ENCODE data around the gene COL19A1. TPM values are rescaled to one million over a fixed set of nuclear protein-coding genes. Genes with fewer than 3 reads are reported as not detected.

The COL19A1 gene
- total RNA-seq, 1 experiment from 2014 or later, result not detected

DNA sequence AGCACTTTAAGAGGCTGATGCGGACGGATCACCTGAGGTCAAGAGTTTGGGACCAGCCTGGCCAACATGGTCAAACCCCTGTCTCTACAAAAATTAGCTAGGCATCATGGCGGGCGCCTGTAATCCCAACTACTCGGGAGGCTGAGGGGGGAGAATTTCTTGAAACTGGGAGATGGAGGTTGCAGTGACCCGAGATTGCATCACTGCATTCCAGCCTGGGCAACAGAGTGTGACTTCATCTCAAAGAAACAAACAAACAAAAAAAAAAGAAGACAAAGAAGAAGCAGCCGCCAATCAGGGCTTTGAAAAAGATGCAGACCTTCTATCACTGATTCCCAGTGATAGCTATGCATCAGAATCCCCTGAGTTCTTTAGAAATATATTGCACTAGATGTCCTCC is 379.8 kb downstream of the COL19A1 start:
- DNase-seq (ENCODE audit: unreplicated experiment), result no peak
- H3K27me3 Mint-ChIP-seq (ENCODE audit: insufficient read depth, unreplicated experiment), result peaks cover 96% of the 10 kb centered on the region
- no TSS peak for BruUV-seq (replicated peaks)
- POLR2A ChIA-PET, result no interaction called here
- H3K4me3 Mint-ChIP-seq (ENCODE audit: unreplicated experiment), result no peak overlapping the region
- H3K36me3 Mint-ChIP-seq (ENCODE audit: insufficient read depth, unreplicated experiment), result no peaks in the 10 kb centered on the region
- no peaks in the 10 kb centered on the region for H3K9me3 Mint-ChIP-seq (ENCODE audit: unreplicated experiment)
- TF ChIP-seq, protein P1, sequence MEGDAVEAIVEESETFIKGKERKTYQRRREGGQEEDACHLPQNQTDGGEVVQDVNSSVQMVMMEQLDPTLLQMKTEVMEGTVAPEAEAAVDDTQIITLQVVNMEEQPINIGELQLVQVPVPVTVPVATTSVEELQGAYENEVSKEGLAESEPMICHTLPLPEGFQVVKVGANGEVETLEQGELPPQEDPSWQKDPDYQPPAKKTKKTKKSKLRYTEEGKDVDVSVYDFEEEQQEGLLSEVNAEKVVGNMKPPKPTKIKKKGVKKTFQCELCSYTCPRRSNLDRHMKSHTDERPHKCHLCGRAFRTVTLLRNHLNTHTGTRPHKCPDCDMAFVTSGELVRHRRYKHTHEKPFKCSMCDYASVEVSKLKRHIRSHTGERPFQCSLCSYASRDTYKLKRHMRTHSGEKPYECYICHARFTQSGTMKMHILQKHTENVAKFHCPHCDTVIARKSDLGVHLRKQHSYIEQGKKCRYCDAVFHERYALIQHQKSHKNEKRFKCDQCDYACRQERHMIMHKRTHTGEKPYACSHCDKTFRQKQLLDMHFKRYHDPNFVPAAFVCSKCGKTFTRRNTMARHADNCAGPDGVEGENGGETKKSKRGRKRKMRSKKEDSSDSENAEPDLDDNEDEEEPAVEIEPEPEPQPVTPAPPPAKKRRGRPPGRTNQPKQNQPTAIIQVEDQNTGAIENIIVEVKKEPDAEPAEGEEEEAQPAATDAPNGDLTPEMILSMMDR (IDR thresholded peaks at IDR 0.05; ENCODE audit: unreplicated experiment), result no peak
- CTCF ChIA-PET, result interaction anchor here (0.6 to 1.3 kb wide), 2 partner anchors 25 to 123 kb away, joined by 3 read pairs; no protein-coding TSS in a partner anchor
- H3K27ac Mint-ChIP-seq (ENCODE audit: low read depth, unreplicated experiment), result no peak overlapping the region
- intact Hi-C loops (cut with micrococcal nuclease), result no loop called here
- no peaks in the 10 kb centered on the region for H3K4me1 Mint-ChIP-seq (ENCODE audit: insufficient read depth, unreplicated experiment)

DNA sequence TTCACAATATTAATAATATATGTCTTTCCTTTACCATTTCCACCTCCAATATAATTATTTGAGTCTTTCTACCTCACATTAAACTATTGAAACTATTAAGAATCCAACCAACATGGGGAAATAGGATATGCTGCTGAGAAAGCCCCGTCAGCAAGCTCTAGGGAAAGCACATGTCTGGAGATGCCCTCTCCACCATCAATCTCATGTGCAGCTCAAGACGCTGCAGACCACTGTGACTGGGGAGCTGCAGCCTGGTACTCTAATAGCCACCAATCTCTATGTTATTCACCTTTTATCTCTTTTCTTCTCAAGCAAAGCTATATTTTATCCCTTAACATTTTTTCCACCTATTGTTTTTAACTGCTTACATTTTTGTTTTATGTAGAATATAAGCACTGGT is 386.2 kb downstream of the COL19A1 start:
- intact Hi-C loops (cut with micrococcal nuclease), result no loop called here
- BruUV-seq (replicated peaks), result no TSS peak
- no peak overlapping the region for H3K4me3 Mint-ChIP-seq (ENCODE audit: unreplicated experiment)
- no peaks in the 10 kb centered on the region for H3K9me3 Mint-ChIP-seq (ENCODE audit: unreplicated experiment)
- no peaks in the 10 kb centered on the region for H3K36me3 Mint-ChIP-seq (ENCODE audit: insufficient read depth, unreplicated experiment)
- CTCF ChIA-PET, result interaction anchor here (1.0 kb wide), 1 partner anchor 32 kb away, joined by 5 read pairs; no protein-coding TSS in a partner anchor
- H3K27me3 Mint-ChIP-seq (ENCODE audit: insufficient read depth, unreplicated experiment), result peaks cover 96% of the 10 kb centered on the region
- H3K27ac Mint-ChIP-seq (ENCODE audit: low read depth, unreplicated experiment), result no peak overlapping the region
- DNase-seq (ENCODE audit: unreplicated experiment), result no peak
- POLR2A ChIA-PET, result no interaction called here
- TF ChIP-seq, protein P1 (IDR thresholded peaks at IDR 0.05; ENCODE audit: unreplicated experiment), result no peak
- no peaks in the 10 kb centered on the region for H3K4me1 Mint-ChIP-seq (ENCODE audit: insufficient read depth, unreplicated experiment)

DNA sequence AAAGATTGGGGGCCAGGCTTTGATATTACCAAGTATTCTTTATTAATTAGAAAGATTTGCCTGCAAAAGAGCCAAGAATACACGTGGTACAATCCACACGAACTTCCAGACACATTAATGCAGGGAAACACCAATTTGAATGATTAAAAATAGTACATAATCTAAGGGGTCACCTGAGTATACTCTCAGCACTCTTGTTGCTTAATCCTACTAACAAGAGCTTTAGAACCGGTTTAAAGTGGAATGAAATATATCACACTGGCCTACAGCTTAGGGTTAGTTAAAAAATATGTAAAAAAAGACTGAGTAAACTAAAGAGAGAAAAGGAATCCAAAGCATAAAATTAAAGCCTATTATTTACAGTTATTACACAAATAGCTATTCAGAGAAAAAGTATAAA is 387.6 kb downstream of the COL19A1 start:
- DNase-seq (ENCODE audit: unreplicated experiment), result no peak
- H3K36me3 Mint-ChIP-seq (ENCODE audit: insufficient read depth, unreplicated experiment), result no peaks in the 10 kb centered on the region
- ChIA-PET POLR2A (no interaction called here), CTCF (interaction anchor here (1.3 kb wide), 1 partner anchor 33 kb away, joined by 4 read pairs; no protein-coding TSS in a partner anchor)
- no peaks in the 10 kb centered on the region for H3K9me3 Mint-ChIP-seq (ENCODE audit: unreplicated experiment)
- H3K4me3 Mint-ChIP-seq (ENCODE audit: unreplicated experiment), result no peak overlapping the region
- no peak overlapping the region for H3K27ac Mint-ChIP-seq (ENCODE audit: low read depth, unreplicated experiment)
- H3K27me3 Mint-ChIP-seq (ENCODE audit: insufficient read depth, unreplicated experiment), result peaks cover 96% of the 10 kb centered on the region
- no peaks in the 10 kb centered on the region for H3K4me1 Mint-ChIP-seq (ENCODE audit: insufficient read depth, unreplicated experiment)
- intact Hi-C loops (cut with micrococcal nuclease), result no loop called here
- TF ChIP-seq, protein P1 (IDR thresholded peaks at IDR 0.05; ENCODE audit: unreplicated experiment), result no peak
- no TSS peak for BruUV-seq (replicated peaks)

DNA sequence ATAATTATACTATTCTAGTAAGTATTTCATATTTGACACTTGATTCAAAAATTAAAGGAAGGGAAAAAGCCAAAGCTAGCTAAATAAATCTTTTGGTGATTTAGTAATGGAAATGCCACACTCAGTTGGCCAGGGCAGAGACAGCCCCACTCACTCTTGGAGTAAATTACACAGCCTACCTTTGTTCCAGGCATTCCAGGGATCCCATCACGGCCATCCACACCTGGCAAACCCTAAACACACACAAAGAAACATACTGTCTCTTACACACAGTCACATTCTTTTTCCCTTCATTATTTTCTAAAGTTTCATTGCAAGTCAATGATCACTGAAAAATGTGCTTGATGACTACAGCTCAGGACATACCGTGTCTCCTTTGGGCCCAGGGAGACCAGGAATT is 388.4 kb downstream of the COL19A1 start:
- no peaks in the 10 kb centered on the region for H3K36me3 Mint-ChIP-seq (ENCODE audit: insufficient read depth, unreplicated experiment)

More for the DNA sequence above, 388.4 kb downstream of the COL19A1 start:
- DNase-seq (ENCODE audit: unreplicated experiment), result no peak
- BruUV-seq (replicated peaks), result no TSS peak
- ChIA-PET POLR2A (no interaction called here), CTCF (interaction anchor here (1.3 kb wide), 1 partner anchor 34 kb away, joined by 4 read pairs; no protein-coding TSS in a partner anchor)
- TF ChIP-seq, protein P1 (IDR thresholded peaks at IDR 0.05; ENCODE audit: unreplicated experiment), result no peak
- intact Hi-C loops (cut with micrococcal nuclease), result no loop called here
- H3K27me3 Mint-ChIP-seq (ENCODE audit: insufficient read depth, unreplicated experiment), result peaks cover 96% of the 10 kb centered on the region
- H3K27ac Mint-ChIP-seq (ENCODE audit: low read depth, unreplicated experiment), result no peak overlapping the region
- no peak overlapping the region for H3K4me3 Mint-ChIP-seq (ENCODE audit: unreplicated experiment)
- H3K4me1 Mint-ChIP-seq (ENCODE audit: insufficient read depth, unreplicated experiment), result no peaks in the 10 kb centered on the region
- no peaks in the 10 kb centered on the region for H3K9me3 Mint-ChIP-seq (ENCODE audit: unreplicated experiment)
